Epithelial cell of esophagus (primary cell): ENCODE data around the gene MARCHF10.
A peak's percentile ranks its signal among the peaks of the same experiment; 100 is the strongest.
"Not testable (repeated sequence)": the region's sequence is repeated elsewhere in the genome, so short reads cannot be mapped to it uniquely, and the experiment has no call there.

ENCODE experiments used
- DNase-seq: peaks from one replicate; pipeline ENCODE4 v3.0.0; 2010; ENCODE audit warnings: low read depth
- H3K4me3 ChIP-seq: 2 replicates; pipeline ENCODE4 v1.5.1; 2011; ENCODE audit warnings: mild to moderate bottlenecking, low read length, control low read depth
- TF ChIP-seq, protein P1 (sequence below): IDR thresholded peaks from 2 replicates; pipeline ENCODE4 v1.5.1; 2011; ENCODE audit warnings: low read depth, mild to moderate bottlenecking, low read length, control low read depth, inconsistent platforms; ENCODE audit not compliant: insufficient read depth; ENCODE audit errors: missing control alignments

The MARCHF10 gene

DNA sequence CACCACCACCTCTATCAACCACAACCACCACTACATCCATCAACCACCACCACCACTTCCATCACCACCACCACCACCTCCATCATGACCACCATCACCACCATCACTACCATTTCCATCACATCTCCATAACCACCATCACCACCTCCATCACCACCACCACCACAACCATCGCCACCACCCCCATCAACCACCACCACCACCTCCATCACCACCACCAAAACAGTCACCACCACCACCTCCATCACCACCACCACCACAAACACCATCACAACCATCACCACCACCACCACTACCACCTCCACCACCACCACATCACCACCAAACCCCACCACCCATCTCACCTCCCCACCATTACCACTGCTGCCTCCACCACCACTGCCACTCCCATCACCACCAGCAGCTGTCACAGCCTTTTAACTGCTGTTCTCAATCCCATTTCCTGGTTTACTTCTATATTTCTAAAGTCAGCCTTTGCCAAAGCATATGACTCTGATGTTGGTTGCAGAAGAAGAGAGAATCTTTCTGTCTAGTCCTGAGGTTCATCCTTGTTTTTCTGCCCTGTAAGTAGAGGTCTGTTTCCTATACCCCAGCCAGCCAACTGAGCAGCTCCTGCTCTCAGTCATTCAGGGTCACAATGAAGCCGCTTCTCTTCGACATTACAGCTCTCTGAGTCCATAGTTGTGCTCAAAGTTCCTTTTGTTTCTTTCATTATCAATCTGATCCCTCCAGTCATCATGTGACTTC is 14.0 kb downstream of the MARCHF10 start:
- TF ChIP-seq, protein P1, sequence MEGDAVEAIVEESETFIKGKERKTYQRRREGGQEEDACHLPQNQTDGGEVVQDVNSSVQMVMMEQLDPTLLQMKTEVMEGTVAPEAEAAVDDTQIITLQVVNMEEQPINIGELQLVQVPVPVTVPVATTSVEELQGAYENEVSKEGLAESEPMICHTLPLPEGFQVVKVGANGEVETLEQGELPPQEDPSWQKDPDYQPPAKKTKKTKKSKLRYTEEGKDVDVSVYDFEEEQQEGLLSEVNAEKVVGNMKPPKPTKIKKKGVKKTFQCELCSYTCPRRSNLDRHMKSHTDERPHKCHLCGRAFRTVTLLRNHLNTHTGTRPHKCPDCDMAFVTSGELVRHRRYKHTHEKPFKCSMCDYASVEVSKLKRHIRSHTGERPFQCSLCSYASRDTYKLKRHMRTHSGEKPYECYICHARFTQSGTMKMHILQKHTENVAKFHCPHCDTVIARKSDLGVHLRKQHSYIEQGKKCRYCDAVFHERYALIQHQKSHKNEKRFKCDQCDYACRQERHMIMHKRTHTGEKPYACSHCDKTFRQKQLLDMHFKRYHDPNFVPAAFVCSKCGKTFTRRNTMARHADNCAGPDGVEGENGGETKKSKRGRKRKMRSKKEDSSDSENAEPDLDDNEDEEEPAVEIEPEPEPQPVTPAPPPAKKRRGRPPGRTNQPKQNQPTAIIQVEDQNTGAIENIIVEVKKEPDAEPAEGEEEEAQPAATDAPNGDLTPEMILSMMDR = no peak
- no peak overlapping the region for H3K4me3 ChIP-seq
- DNase-seq = no peak

DNA sequence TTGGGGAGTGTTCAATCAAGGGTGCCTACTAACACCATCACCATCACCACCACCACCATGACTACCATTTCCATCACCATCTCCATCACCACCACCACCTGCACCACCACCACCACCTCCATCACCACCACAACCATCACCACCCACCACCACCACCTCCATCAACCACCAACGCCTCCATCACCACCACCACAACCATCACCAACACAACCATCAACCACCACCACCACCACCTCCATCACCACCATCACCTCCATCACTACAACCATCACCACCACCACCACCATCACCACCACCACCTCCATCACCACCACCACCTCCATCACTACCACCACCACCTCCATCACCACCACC is 15.7 kb downstream of the MARCHF10 start:
- TF ChIP-seq, protein P1 = no peak
- DNase-seq = no peak
- no peak overlapping the region for H3K4me3 ChIP-seq

DNA sequence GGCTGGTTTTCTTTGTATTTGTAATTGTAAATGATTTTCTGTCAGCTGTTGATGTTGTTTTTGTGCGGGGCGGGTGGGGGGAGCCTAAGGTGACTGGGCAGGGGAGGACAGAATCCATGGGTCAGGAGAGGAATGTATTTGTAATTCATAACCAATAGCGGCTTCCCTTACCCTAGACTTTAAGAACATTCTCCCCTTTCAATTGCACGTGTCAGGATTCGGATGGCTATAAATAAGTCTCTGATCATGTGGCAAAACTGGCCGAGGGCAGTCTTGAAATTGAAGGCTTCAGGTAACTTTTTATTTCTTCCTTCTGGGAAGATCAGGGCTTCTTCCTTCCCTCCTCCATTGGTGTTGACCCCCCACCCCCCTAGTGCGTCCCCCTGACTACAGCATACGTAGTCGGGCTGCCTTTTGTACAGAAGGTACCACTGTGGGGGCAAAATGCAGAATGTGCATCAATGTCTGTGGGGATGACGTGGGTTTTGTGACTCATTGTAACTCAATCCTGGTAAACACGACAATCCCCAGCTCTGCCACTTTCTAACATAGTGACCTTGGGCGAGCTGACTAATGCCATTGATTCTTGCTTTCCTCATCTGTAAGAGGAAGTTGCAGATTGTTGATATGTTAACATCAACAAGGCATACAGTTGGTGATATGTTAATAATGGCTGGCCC is 16.2 kb downstream of the MARCHF10 start:
- no peak overlapping the region for H3K4me3 ChIP-seq
- TF ChIP-seq, protein P1 = no peak
- DNase-seq = peak; percentile 93

DNA sequence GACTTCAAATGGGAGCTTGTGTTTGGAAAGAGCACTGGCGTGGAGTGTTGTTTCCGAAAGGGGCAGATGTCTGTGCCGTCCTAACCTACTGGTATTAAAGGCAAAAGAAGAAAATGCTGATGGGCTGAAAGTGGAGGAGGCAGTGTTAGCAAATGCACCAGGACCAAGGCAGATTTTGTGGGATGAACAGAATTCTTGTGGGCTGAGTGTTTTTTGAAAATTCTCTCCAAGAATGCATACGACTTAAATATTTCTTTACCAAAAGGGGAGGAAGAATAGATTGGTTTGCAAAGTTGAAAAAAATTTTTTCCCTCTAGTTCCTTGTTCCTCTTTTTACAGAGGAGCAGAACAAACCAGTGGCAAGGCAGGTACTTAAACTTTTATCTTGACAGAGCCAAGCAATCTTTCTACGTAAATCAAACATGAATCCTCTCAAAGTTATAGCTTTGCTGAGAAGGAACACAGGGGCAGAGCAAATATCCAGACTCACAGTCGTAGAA is 16.8 kb downstream of the MARCHF10 start:
- TF ChIP-seq, protein P1 = no peak
- peak; percentile 41 for DNase-seq
- H3K4me3 ChIP-seq = no peak overlapping the region

DNA sequence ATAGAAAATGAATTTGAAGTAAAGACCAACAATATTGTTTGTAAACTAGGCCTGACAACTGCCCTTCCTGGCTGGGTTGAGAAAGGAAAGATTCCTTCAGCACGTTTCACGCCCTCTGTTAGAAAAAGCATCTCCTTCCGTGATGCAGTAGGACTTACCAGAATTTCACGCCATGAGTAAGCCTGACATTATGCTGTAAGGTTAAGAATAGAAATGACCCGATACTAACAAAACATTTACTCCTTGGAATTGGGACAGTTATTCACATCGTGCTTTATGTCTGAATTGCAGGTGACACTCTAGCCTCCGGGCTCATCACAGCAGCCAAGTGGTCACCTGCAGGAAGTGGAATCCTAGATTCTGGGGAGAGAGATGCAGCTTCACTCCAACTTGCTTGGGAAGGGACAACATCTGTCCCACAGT is 17.5 kb downstream of the MARCHF10 start:
- TF ChIP-seq, protein P1 = no peak
- H3K4me3 ChIP-seq = no peak overlapping the region
- DNase-seq = peak; percentile 79

DNA sequence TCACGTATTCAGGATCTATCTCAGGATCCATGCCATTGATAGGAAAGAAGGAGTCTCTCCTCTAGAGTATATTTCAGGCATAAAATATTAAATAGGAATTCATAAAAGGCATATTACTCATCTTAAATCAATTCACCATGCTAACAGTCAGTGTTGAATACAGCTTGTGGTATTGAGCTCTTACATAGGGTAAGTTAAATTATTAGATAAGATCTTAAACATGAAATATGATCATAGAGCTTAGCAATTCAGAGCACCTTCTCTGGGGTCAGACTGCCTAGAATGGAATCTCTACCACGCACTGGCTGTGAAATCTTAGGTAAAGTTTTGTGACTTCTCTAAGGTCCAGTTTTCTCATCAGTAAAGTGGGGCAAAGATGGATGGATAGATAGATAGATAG is 20.7 kb downstream of the MARCHF10 start:
- no peak overlapping the region for H3K4me3 ChIP-seq
- no peak for DNase-seq
- TF ChIP-seq, protein P1 = no peak

DNA sequence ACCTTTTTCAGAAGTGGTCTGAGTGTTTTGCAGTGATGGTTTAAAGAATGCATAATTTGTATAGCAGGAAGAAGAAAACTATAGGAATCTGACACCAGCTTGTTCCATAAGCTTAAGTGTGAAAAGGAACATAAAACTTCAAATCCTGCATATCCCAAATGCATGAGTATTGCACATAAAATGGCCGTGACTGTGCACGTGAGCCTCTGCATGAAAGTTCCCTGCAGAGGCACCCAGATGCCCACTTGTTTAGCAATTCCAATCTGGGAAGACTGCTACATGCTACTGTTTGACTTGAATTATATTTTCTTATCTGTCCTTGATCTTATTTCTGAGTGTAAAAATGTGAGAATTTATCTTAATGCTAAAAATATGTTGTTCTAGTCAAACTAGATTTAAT is 21.5 kb downstream of the MARCHF10 start:
- TF ChIP-seq, protein P1 = no peak
- no peak overlapping the region for H3K4me3 ChIP-seq
- DNase-seq = no peak

DNA sequence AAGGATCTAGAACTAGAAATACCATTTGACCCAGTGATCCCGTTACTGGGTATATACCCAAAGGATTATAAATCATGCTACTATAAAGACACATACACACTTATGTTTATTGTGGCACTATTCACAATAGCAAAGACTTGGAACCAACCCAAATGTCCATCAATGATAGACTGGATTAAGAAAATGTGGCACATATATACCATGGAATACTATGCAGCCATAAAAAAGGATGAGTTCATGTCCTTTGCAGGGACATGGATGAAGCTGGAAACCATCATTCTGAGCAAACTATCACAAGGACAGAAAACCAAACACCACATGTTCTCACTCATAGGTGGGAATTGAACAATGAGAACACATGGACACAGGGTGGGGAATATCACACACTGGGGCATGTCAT is 22.1 kb downstream of the MARCHF10 start:
- H3K4me3 ChIP-seq, DNase-seq: not testable (repeated sequence)
